ENCODE results near the gene SRPX2.
A peak's percentile ranks its signal among the peaks of the same experiment; 100 is the strongest.

SRPX2 gene

GRCh38 chrX:100623001-100623400 is 21.0 kb upstream of the SRPX2 start:
- no peak overlapping the region for H3K27ac ChIP-seq (ENCODE audit: low read depth, low read length)
- no peak overlapping the region for H3K4me3 ChIP-seq (ENCODE audit: low read depth in 1 of 5, low read length in 5 of 5)
- no peaks in the 10 kb centered on the region for H3K36me3 ChIP-seq (ENCODE audit: control insufficient read depth in 5 of 5, insufficient read depth in 5 of 5, low read length in 5 of 5)
- H3K4me1 ChIP-seq (ENCODE audit: control insufficient read depth in 5 of 5, insufficient read depth in 5 of 5, low read length in 5 of 5), result no peaks in the 10 kb centered on the region
- no peak overlapping the region for H3K9ac ChIP-seq (ENCODE audit: low read length in 5 of 5)
- no peaks in the 10 kb centered on the region for H3K9me3 ChIP-seq (ENCODE audit: control insufficient read depth in 5 of 5, low read length in 5 of 5)
- H3K27me3 ChIP-seq (ENCODE audit: control insufficient read depth in 5 of 5, insufficient read depth in 4 of 5, low read length in 5 of 5), result no peaks in the 10 kb centered on the region

GRCh38 chrX:100625985-100626491 is 18.0 kb upstream of the SRPX2 start:
- Histone ChIP-seq H3K9me3 (ENCODE audit: control insufficient read depth in 5 of 5, low read length in 5 of 5) (no peaks in the 10 kb centered on the region), H3K36me3 (ENCODE audit: control insufficient read depth in 5 of 5, insufficient read depth in 5 of 5, low read length in 5 of 5) (peaks cover 0 to 4% (median 0%) of the 10 kb centered on the region in 5 donors), H3K4me1 (ENCODE audit: control insufficient read depth in 5 of 5, insufficient read depth in 5 of 5, low read length in 5 of 5) (peaks cover 0 to 4% (median 0%) of the 10 kb centered on the region in 5 donors), H3K27me3 (ENCODE audit: control insufficient read depth in 5 of 5, insufficient read depth in 4 of 5, low read length in 5 of 5) (peaks cover 0 to 2% (median 0%) of the 10 kb centered on the region in 5 donors), H3K4me3 (ENCODE audit: low read depth in 1 of 5, low read length in 5 of 5) (no peak overlapping the region), H3K9ac (ENCODE audit: low read length in 5 of 5) (no peak overlapping the region), H3K27ac (ENCODE audit: low read depth, low read length) (no peak overlapping the region)

DNA sequence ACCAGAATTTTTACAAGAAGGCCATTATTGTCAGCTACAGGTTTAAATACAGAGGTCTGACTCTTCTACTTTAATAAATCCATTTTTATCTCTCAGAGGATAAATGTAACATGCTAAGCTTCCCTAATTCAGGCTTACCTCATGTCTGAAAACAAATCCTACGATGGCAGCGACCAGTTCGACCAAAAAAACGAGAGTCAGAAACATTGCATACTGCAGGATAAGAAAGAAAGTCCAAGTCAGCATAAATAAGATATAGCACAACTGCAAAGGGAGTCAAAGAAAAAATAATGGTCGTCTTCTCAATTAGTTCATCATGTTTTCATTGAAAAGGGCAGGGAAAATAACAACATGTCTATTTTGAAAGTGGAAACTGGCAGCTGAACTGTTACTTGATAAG is 9.0 kb upstream of the SRPX2 start:
- Histone ChIP-seq H3K36me3 (ENCODE audit: control insufficient read depth in 5 of 5, insufficient read depth in 5 of 5, low read length in 5 of 5) (peaks cover 0 to 8% (median 0%) of the 10 kb centered on the region in 5 donors), H3K4me1 (ENCODE audit: control insufficient read depth in 5 of 5, insufficient read depth in 5 of 5, low read length in 5 of 5) (peaks cover 0 to 14% (median 9%) of the 10 kb centered on the region in 5 donors), H3K9me3 (ENCODE audit: control insufficient read depth in 5 of 5, low read length in 5 of 5) (no peaks in the 10 kb centered on the region), H3K4me3 (ENCODE audit: low read depth in 1 of 5, low read length in 5 of 5) (peak overlapping the region in 1 of 5 donors; percentile 62), H3K27ac (ENCODE audit: low read depth, low read length) (no peak overlapping the region), H3K9ac (ENCODE audit: low read length in 5 of 5) (no peak overlapping the region), H3K27me3 (ENCODE audit: control insufficient read depth in 5 of 5, insufficient read depth in 4 of 5, low read length in 5 of 5) (peaks cover 0 to 22% (median 5%) of the 10 kb centered on the region in 5 donors)

DNA sequence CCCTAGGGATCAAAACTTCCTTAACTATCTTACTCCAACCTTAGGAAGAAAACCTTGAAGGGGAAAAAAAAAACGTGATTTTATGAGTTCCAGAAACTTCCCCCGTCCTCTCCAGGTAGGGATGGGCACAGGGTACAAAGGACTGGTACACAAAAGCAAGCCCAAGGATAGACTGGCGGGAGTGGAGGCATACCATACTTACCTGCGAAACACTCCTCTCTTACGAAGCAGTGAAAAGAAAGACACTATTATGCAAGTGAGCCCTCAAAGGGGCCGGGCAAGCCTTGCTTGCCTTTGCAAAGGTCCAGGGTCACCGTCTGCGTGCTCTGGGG is 8.0 kb upstream of the SRPX2 start:
- peak overlapping the region; percentile 82 for H3K27ac ChIP-seq (ENCODE audit: low read depth, low read length)
- H3K9me3 ChIP-seq (ENCODE audit: control insufficient read depth in 5 of 5, low read length in 5 of 5), result no peaks in the 10 kb centered on the region
- peak overlapping the region; percentile 62 to 80 (median 72) for H3K4me3 ChIP-seq (ENCODE audit: low read depth in 1 of 5, low read length in 5 of 5)
- H3K36me3 ChIP-seq (ENCODE audit: control insufficient read depth in 5 of 5, insufficient read depth in 5 of 5, low read length in 5 of 5), result peaks cover 0 to 8% (median 0%) of the 10 kb centered on the region in 5 donors
- H3K4me1 ChIP-seq (ENCODE audit: control insufficient read depth in 5 of 5, insufficient read depth in 5 of 5, low read length in 5 of 5), result peaks cover 0 to 14% (median 4%) of the 10 kb centered on the region in 5 donors
- peaks cover 0 to 22% (median 5%) of the 10 kb centered on the region in 5 donors for H3K27me3 ChIP-seq (ENCODE audit: control insufficient read depth in 5 of 5, insufficient read depth in 4 of 5, low read length in 5 of 5)
- H3K9ac ChIP-seq (ENCODE audit: low read length in 5 of 5), result peak overlapping the region; percentile 57 to 82 (median 73)

GRCh38 chrX:100636321-100636991 is 7.5 kb upstream of the SRPX2 start, which contains the start of gene TSPAN6:
TSPAN6 (minus strand) TSS chrX:100636806; CDS start chrX:100636694, 112 bp downstream.
- H3K36me3 ChIP-seq (ENCODE audit: control insufficient read depth in 5 of 5, insufficient read depth in 5 of 5, low read length in 5 of 5), result peaks cover 0 to 8% (median 0%) of the 10 kb centered on the region in 5 donors
- peak within 1 kb of the TSS; percentile 62 to 80 (median 72) for H3K4me3 ChIP-seq (ENCODE audit: low read depth in 1 of 5, low read length in 5 of 5)
- H3K9ac ChIP-seq (ENCODE audit: low read length in 5 of 5), result peak within 1 kb of the TSS; percentile 57 to 82 (median 73)
- H3K4me1 ChIP-seq (ENCODE audit: control insufficient read depth in 5 of 5, insufficient read depth in 5 of 5, low read length in 5 of 5), result peaks cover 0 to 14% (median 4%) of the 10 kb centered on the region in 5 donors
- no peaks in the 10 kb centered on the region for H3K9me3 ChIP-seq (ENCODE audit: control insufficient read depth in 5 of 5, low read length in 5 of 5)
- peaks cover 0 to 22% (median 5%) of the 10 kb centered on the region in 5 donors for H3K27me3 ChIP-seq (ENCODE audit: control insufficient read depth in 5 of 5, insufficient read depth in 4 of 5, low read length in 5 of 5)
- H3K27ac ChIP-seq (ENCODE audit: low read depth, low read length), result peak within 1 kb of the TSS; percentile 82

DNA sequence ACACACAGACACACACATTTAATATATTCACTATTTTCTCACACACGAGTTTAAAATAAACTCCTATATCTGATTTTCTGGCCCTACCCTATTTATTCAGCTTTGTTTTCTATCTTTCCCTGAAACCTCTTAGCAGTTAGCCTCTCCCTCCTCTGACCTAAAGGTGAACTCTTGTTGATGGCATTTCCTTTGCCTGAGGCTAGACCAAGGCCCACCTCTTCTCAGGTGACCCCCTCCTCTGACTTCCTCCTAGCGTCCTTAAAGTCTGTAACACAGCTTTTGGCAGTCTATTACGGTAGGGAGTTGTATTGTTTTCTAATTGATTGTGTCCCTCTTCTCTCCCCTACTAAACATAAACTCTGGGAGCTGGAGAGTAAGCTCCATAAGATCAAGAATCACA is 1.7 kb upstream of the SRPX2 start:
- Histone ChIP-seq H3K4me1 (ENCODE audit: control insufficient read depth in 5 of 5, insufficient read depth in 5 of 5, low read length in 5 of 5) (peaks cover 5 to 26% (median 21%) of the 10 kb centered on the region in 5 donors), H3K27me3 (ENCODE audit: control insufficient read depth in 5 of 5, insufficient read depth in 4 of 5, low read length in 5 of 5) (peaks cover 0 to 15% (median 7%) of the 10 kb centered on the region in 5 donors), H3K4me3 (ENCODE audit: low read depth in 1 of 5, low read length in 5 of 5) (no peak overlapping the region), H3K27ac (ENCODE audit: low read depth, low read length) (no peak overlapping the region), H3K36me3 (ENCODE audit: control insufficient read depth in 5 of 5, insufficient read depth in 5 of 5, low read length in 5 of 5) (no peaks in the 10 kb centered on the region), H3K9me3 (ENCODE audit: control insufficient read depth in 5 of 5, low read length in 5 of 5) (no peaks in the 10 kb centered on the region), H3K9ac (ENCODE audit: low read length in 5 of 5) (no peak overlapping the region)

- peak overlapping the region; percentile 94 for H3K27ac ChIP-seq (ENCODE audit: low read depth, low read length)
Observed at GRCh38 chrX:100643212-100643611, 787 bp upstream of the SRPX2 start.

DNA sequence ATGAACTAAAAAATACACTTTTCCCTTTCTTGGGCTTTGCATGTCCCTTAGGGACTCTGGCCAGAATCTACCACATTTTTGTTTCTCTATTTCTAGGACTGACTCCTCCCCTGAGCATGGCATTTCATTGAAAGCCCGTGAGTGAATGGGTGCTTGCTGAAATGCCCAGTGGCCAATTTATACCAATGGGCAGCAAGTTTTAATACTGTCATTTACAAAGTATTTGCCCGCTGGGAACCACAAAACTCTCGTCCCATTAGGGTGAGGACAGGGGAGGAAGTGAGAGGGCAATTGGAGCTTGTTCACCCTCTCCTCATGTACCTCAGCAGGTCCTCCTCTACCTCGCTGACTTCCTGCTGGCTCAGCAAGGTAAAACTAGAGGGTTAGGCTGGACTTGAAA is 1.1 kb downstream of the SRPX2 start:
- Histone ChIP-seq H3K27me3 (ENCODE audit: control insufficient read depth in 5 of 5, insufficient read depth in 4 of 5, low read length in 5 of 5) (peaks cover 0 to 8% (median 7%) of the 10 kb centered on the region in 5 donors), H3K9ac (ENCODE audit: low read length in 5 of 5) (peak overlapping the region in 4 of 5 donors; percentile 57 to 87 (median 75)), H3K4me1 (ENCODE audit: control insufficient read depth in 5 of 5, insufficient read depth in 5 of 5, low read length in 5 of 5) (peaks cover 15 to 51% (median 47%) of the 10 kb centered on the region in 5 donors), H3K4me3 (ENCODE audit: low read depth in 1 of 5, low read length in 5 of 5) (peak overlapping the region; percentile 65 to 86 (median 70)), H3K9me3 (ENCODE audit: control insufficient read depth in 5 of 5, low read length in 5 of 5) (no peaks in the 10 kb centered on the region), H3K36me3 (ENCODE audit: control insufficient read depth in 5 of 5, insufficient read depth in 5 of 5, low read length in 5 of 5) (peaks cover 0 to 2% (median 0%) of the 10 kb centered on the region in 5 donors), H3K27ac (ENCODE audit: low read depth, low read length) (peak overlapping the region; percentile 94)

More at GRCh38 chrX:100643212-100643611, 787 bp upstream of the SRPX2 start:
- H3K4me1 ChIP-seq (ENCODE audit: control insufficient read depth in 5 of 5, insufficient read depth in 5 of 5, low read length in 5 of 5), result peaks cover 7 to 35% (median 30%) of the 10 kb centered on the region in 5 donors
- H3K4me3 ChIP-seq (ENCODE audit: low read depth in 1 of 5, low read length in 5 of 5), result no peak overlapping the region
- no peak overlapping the region for H3K9ac ChIP-seq (ENCODE audit: low read length in 5 of 5)
- H3K36me3 ChIP-seq (ENCODE audit: control insufficient read depth in 5 of 5, insufficient read depth in 5 of 5, low read length in 5 of 5), result peaks cover 0 to 2% (median 0%) of the 10 kb centered on the region in 5 donors
- H3K27me3 ChIP-seq (ENCODE audit: control insufficient read depth in 5 of 5, insufficient read depth in 4 of 5, low read length in 5 of 5), result peaks cover 0 to 11% (median 7%) of the 10 kb centered on the region in 5 donors
- H3K9me3 ChIP-seq (ENCODE audit: control insufficient read depth in 5 of 5, low read length in 5 of 5), result no peaks in the 10 kb centered on the region

GRCh38 chrX:100647095-100647494 is 3.1 kb downstream of the SRPX2 start:
- Histone ChIP-seq H3K4me1 (ENCODE audit: control insufficient read depth in 5 of 5, insufficient read depth in 5 of 5, low read length in 5 of 5) (peaks cover 15 to 61% (median 58%) of the 10 kb centered on the region in 5 donors), H3K27me3 (ENCODE audit: control insufficient read depth in 5 of 5, insufficient read depth in 4 of 5, low read length in 5 of 5) (peaks cover 0 to 7% (median 2%) of the 10 kb centered on the region in 5 donors), H3K36me3 (ENCODE audit: control insufficient read depth in 5 of 5, insufficient read depth in 5 of 5, low read length in 5 of 5) (peaks cover 0 to 8% (median 2%) of the 10 kb centered on the region in 5 donors), H3K9ac (ENCODE audit: low read length in 5 of 5) (peak overlapping the region in 1 of 5 donors; percentile 36), H3K27ac (ENCODE audit: low read depth, low read length) (peak overlapping the region; percentile 94), H3K9me3 (ENCODE audit: control insufficient read depth in 5 of 5, low read length in 5 of 5) (no peaks in the 10 kb centered on the region), H3K4me3 (ENCODE audit: low read depth in 1 of 5, low read length in 5 of 5) (peak overlapping the region in 2 of 5 donors; percentile 18 to 19)

GRCh38 chrX:100647739-100648138 is 3.7 kb downstream of the SRPX2 start:
- Histone ChIP-seq H3K4me3 (ENCODE audit: low read depth in 1 of 5, low read length in 5 of 5) (peak overlapping the region in 2 of 5 donors; percentile 19 to 48), H3K9me3 (ENCODE audit: control insufficient read depth in 5 of 5, low read length in 5 of 5) (no peaks in the 10 kb centered on the region), H3K27me3 (ENCODE audit: control insufficient read depth in 5 of 5, insufficient read depth in 4 of 5, low read length in 5 of 5) (peaks cover 0 to 3% (median 2%) of the 10 kb centered on the region in 5 donors), H3K4me1 (ENCODE audit: control insufficient read depth in 5 of 5, insufficient read depth in 5 of 5, low read length in 5 of 5) (peaks cover 15 to 61% (median 58%) of the 10 kb centered on the region in 5 donors), H3K36me3 (ENCODE audit: control insufficient read depth in 5 of 5, insufficient read depth in 5 of 5, low read length in 5 of 5) (peaks cover 0 to 8% (median 2%) of the 10 kb centered on the region in 5 donors), H3K9ac (ENCODE audit: low read length in 5 of 5) (peak overlapping the region in 1 of 5 donors; percentile 5), H3K27ac (ENCODE audit: low read depth, low read length) (peak overlapping the region; percentile 94)

Measured in subcutaneous abdominal adipose tissue (tissue), 5 donors.